Activated CD4-positive, alpha-beta T cell treated with anti-CD3 and anti-CD28 coated beads, Interleukin-2, Interleukin-4, amounts not matched to agents 100 ng/mL and 50 ng/mL, durations not matched to agents 16 hours and 8 hours (primary cell): ENCODE measurements around the gene LNPEP.
A peak's percentile ranks its signal among the peaks of the same experiment; 100 is the strongest.
"Not testable (repeated sequence)": the region's sequence is repeated elsewhere in the genome, so short reads cannot be mapped to it uniquely, and the experiment has no call there.

Experiments
- DNase-seq: peaks from one replicate; pipeline ENCODE4 v3.0.0-alpha.2; 2020; ENCODE audit warnings: low spot score

LNPEP gene

GRCh38 chr5:97065475-97065874 lies 129.6 kb downstream of the LNPEP start:
- DNase-seq: no peak

- DNase-seq: no peak
Observed at GRCh38 chr5:97067296-97067850, 131.5 kb downstream of the LNPEP start.

- no peak for DNase-seq
Observed at GRCh38 chr5:97070234-97070633, 134.4 kb downstream of the LNPEP start.

GRCh38 chr5:97071101-97071500 lies 135.2 kb downstream of the LNPEP start:
- DNase-seq: no peak

- no peak for DNase-seq
Observed at GRCh38 chr5:97071993-97072392, 136.1 kb downstream of the LNPEP start.

GRCh38 chr5:97072696-97073095 lies 136.8 kb downstream of the LNPEP start:
- no peak for DNase-seq

- DNase-seq: no peak
Observed at GRCh38 chr5:97073420-97073819, 137.5 kb downstream of the LNPEP start.

- no peak for DNase-seq
Observed at GRCh38 chr5:97074859-97075489, 139.1 kb downstream of the LNPEP start.

- no peak for DNase-seq
Observed at GRCh38 chr5:97075649-97076048, 139.8 kb downstream of the LNPEP start.

GRCh38 chr5:97076098-97076497 lies 140.2 kb downstream of the LNPEP start:
- DNase-seq: no peak

- no peak for DNase-seq
Observed at GRCh38 chr5:97077246-97077645, 141.4 kb downstream of the LNPEP start.

GRCh38 chr5:97078958-97079743 lies 143.3 kb downstream of the LNPEP start:
- DNase-seq: peak; percentile 3

GRCh38 chr5:97084782-97085458 lies 149.0 kb downstream of the LNPEP start:
- not testable (repeated sequence) for DNase-seq

GRCh38 chr5:97085459-97086181 lies 149.7 kb downstream of the LNPEP start:
- DNase-seq: no peak
